H1 (cell line): ENCODE measurements around the gene CCDC78.

ENCODE experiments used
- CBX5 ChIP-seq: fragments of 300-800, 300-1000 bp; sonication (generic); IDR thresholded peaks from 2 replicates; pipeline ENCODE4 v1.7.1; 2016; ENCODE audit warnings: antibody characterized with exemption, low read length, low read depth
- CBX8 ChIP-seq: fragments of 300-800, 300-1000 bp; sonication (generic); IDR thresholded peaks from 2 replicates; pipeline ENCODE4 v1.7.1; 2016; ENCODE audit warnings: low read depth, low read length, borderline replicate concordance
- CEBPB ChIP-seq: IDR thresholded peaks from 2 replicates; pipeline ENCODE4 v1.6.1; 2012; ENCODE audit warnings: low read depth, low read length
- CHD2 ChIP-seq: IDR thresholded peaks from 2 replicates; pipeline ENCODE4 v1.6.1; 2012; ENCODE audit warnings: low read length, improper control_type of control experiment
- GTF2F1 ChIP-seq: IDR thresholded peaks from 2 replicates; pipeline ENCODE4 v1.6.1; 2012; ENCODE audit warnings: low read depth, low read length, improper control_type of control experiment, borderline replicate concordance
- NRF1 ChIP-seq: IDR thresholded peaks from 2 replicates; pipeline ENCODE4 v1.6.1; 2011; ENCODE audit warnings: mild to moderate bottlenecking, low read depth, low read length, improper control_type of control experiment
- POLR2AphosphoS5 ChIP-seq: IDR thresholded peaks from 2 replicates; pipeline ENCODE4 v1.6.1; 2011; ENCODE audit warnings: low read depth, low read length
- RFX5 ChIP-seq: IDR thresholded peaks from 2 replicates; pipeline ENCODE4 v1.6.1; 2011; ENCODE audit warnings: low read depth, low read length, improper control_type of control experiment, borderline replicate concordance
- TF ChIP-seq, protein P1 (sequence below), 3 experiments: IDR thresholded peaks; 1 replicate in 2 of 3; 2 replicates in 1 of 3; pipeline versions ENCODE4 v1.5.1 to v1.6.1; 2011; ENCODE audit warnings: low read length in 3 of 3, mild to moderate bottlenecking in 3 of 3, inconsistent platforms in 2 of 3, low read depth in 1 of 3, moderate library complexity in 1 of 3; ENCODE audit not compliant: insufficient read depth in 1 of 3; ENCODE audit errors: control extremely low read depth in 1 of 3
- TF ChIP-seq, protein P2 (sequence below): IDR thresholded peaks from 2 replicates; pipeline ENCODE4 v1.6.1; 2011; ENCODE audit warnings: low read length, improper control_type of control experiment

DNA sequence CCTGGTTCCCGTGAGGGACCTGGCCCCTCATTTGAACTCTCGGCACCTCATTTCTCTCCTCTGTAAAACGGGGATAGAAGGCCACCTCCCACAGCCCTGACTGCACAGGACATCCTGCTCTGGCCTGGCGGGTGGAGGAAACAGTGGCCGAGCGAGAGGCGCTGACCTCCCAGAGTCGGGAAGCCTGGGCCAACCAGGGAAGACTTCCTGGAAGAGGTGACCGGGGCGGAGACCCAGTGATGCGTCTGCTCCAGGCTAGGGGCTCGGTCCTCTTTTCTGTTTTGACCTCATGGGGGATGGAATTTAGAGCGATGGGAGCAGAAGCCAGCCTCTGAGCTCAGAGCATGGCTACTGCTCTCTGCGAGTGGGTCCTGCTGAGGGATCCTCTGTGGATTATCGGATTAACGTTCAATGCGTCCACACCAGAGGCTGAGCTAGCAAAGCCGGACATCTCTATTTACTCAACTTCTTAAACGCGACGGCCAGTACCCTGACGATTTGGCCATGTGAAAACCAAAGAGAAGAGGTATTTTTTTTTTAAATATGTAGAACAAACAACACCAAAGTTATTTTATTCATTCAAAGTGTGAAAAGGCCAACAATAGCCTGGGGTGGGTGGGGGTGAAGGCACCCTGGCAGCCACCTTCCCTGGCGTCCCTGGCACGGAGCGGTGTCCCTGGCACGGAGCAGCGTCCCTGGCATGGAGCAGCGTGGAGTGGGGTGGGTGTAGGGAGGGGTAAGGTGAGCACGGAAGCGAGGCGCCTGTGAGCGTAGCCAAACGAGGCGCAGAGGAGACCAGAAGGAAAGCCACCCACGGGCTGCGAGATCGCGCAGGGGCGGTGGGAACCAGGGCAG lies 25.1 kb upstream of the CCDC78 start:
- TF ChIP-seq, protein P1, sequence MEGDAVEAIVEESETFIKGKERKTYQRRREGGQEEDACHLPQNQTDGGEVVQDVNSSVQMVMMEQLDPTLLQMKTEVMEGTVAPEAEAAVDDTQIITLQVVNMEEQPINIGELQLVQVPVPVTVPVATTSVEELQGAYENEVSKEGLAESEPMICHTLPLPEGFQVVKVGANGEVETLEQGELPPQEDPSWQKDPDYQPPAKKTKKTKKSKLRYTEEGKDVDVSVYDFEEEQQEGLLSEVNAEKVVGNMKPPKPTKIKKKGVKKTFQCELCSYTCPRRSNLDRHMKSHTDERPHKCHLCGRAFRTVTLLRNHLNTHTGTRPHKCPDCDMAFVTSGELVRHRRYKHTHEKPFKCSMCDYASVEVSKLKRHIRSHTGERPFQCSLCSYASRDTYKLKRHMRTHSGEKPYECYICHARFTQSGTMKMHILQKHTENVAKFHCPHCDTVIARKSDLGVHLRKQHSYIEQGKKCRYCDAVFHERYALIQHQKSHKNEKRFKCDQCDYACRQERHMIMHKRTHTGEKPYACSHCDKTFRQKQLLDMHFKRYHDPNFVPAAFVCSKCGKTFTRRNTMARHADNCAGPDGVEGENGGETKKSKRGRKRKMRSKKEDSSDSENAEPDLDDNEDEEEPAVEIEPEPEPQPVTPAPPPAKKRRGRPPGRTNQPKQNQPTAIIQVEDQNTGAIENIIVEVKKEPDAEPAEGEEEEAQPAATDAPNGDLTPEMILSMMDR (IDR thresholded peaks at IDR 0.05; ENCODE audit: control extremely low read depth in 1 of 3, insufficient read depth in 1 of 3, low read depth in 1 of 3, low read length in 3 of 3): no peak
- TF ChIP-seq CEBPB (no peak), RFX5 (no peak), POLR2AphosphoS5 (no peak), CHD2 (no peak), CBX5 (no peak), GTF2F1 (no peak), NRF1 (no peak), CBX8 (no peak)
- TF ChIP-seq, protein P2, sequence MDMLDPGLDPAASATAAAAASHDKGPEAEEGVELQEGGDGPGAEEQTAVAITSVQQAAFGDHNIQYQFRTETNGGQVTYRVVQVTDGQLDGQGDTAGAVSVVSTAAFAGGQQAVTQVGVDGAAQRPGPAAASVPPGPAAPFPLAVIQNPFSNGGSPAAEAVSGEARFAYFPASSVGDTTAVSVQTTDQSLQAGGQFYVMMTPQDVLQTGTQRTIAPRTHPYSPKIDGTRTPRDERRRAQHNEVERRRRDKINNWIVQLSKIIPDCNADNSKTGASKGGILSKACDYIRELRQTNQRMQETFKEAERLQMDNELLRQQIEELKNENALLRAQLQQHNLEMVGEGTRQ: no peak
